H9 (cell line): ENCODE measurements around the gene FHL2. TPM values are rescaled to one million over a fixed set of nuclear protein-coding genes. Genes with fewer than 3 reads are reported as not detected.

Experiments
- DNase-seq: peaks from one replicate; pipeline ENCODE4 v3.0.0-alpha.2; 2017
- H2AFZ ChIP-seq: one replicate; pipeline ENCODE4 v1.6.1; 2013; ENCODE audit warnings: mild to moderate bottlenecking, low read length, control low read depth, moderate library complexity
- H2AK5ac ChIP-seq: 2 replicates; pipeline ENCODE4 v1.6.1; 2013; ENCODE audit warnings: low read length, control low read depth, mixed read lengths; ENCODE audit not compliant: insufficient read length
- H2BK120ac ChIP-seq: one replicate; pipeline ENCODE4 v1.6.1; 2013; ENCODE audit warnings: low read depth, mild to moderate bottlenecking, low read length, control low read depth, inconsistent platforms; ENCODE audit not compliant: poor library complexity, severe bottlenecking
- H2BK12ac ChIP-seq: 2 replicates; pipeline ENCODE4 v1.6.1; 2013; ENCODE audit warnings: low read length, control low read depth, mixed read lengths, low read depth; ENCODE audit not compliant: insufficient read length
- H2BK15ac ChIP-seq: 2 replicates; pipeline ENCODE4 v1.6.1; 2013; ENCODE audit warnings: low read depth, low read length, control low read depth
- H2BK20ac ChIP-seq: one replicate; pipeline ENCODE4 v1.6.1; 2013; ENCODE audit warnings: low read depth, mild to moderate bottlenecking, low read length, control low read depth, inconsistent platforms; ENCODE audit not compliant: poor library complexity, severe bottlenecking
- H2BK5ac ChIP-seq: 2 replicates; pipeline ENCODE4 v1.6.1; 2013; ENCODE audit warnings: low read length, control low read depth, mixed read lengths; ENCODE audit not compliant: insufficient read length
- H3K14ac ChIP-seq: 2 replicates; pipeline ENCODE4 v1.6.1; 2013; ENCODE audit warnings: low read length, control low read depth; ENCODE audit not compliant: insufficient read depth
- H3K18ac ChIP-seq: 2 replicates; pipeline ENCODE4 v1.6.1; 2013; ENCODE audit warnings: low read depth, mild to moderate bottlenecking, mixed read lengths, low read length, control low read depth; ENCODE audit not compliant: insufficient read length
- H3K23ac ChIP-seq: 2 replicates; pipeline ENCODE4 v1.6.1; 2013; ENCODE audit warnings: low read length, control low read depth, mixed read lengths, low read depth; ENCODE audit not compliant: insufficient read length
- H3K23me2 ChIP-seq: 2 replicates; pipeline ENCODE4 v1.6.1; 2013; ENCODE audit warnings: low read depth, mild to moderate bottlenecking, mixed read lengths, low read length, control low read depth; ENCODE audit not compliant: insufficient read length, poor library complexity, severe bottlenecking
- H3K27ac ChIP-seq: 2 replicates; pipeline ENCODE4 v1.5.1; 2013; ENCODE audit warnings: low read length, control low read depth, mixed read lengths, low read depth; ENCODE audit not compliant: insufficient read length
- H3K27me3 ChIP-seq: 2 replicates; pipeline ENCODE4 v1.6.1; 2013; ENCODE audit warnings: low read length, control low read depth, inconsistent platforms; ENCODE audit not compliant: insufficient read depth
- H3K4ac ChIP-seq: 2 replicates; pipeline ENCODE4 v1.6.1; 2013; ENCODE audit warnings: low read depth, mild to moderate bottlenecking, control low read depth, inconsistent platforms, low read length, moderate library complexity
- H3K4me1 ChIP-seq: 2 replicates; pipeline ENCODE4 v1.6.1; 2013; ENCODE audit warnings: low read length, control low read depth, inconsistent platforms; ENCODE audit not compliant: insufficient read depth
- H3K4me2 ChIP-seq: 2 replicates; pipeline ENCODE4 v1.6.1; 2013; ENCODE audit warnings: low read length, control low read depth, mixed read lengths; ENCODE audit not compliant: insufficient read length, insufficient read depth
- H3K56ac ChIP-seq: 2 replicates; pipeline ENCODE4 v1.6.1; 2013; ENCODE audit warnings: low read depth, mild to moderate bottlenecking, mixed read lengths, low read length, control low read depth; ENCODE audit not compliant: insufficient read length
- H3K79me1 ChIP-seq: 2 replicates; pipeline ENCODE4 v1.6.1; 2013; ENCODE audit warnings: low read depth, mild to moderate bottlenecking, moderate library complexity, low read length, control low read depth, inconsistent platforms; ENCODE audit not compliant: insufficient read depth, poor library complexity, severe bottlenecking
- H3K79me2 ChIP-seq: 2 replicates; pipeline ENCODE4 v1.6.1; 2013; ENCODE audit warnings: low read length, control low read depth, inconsistent platforms; ENCODE audit not compliant: insufficient read depth
- H3K9ac ChIP-seq: 2 replicates; pipeline ENCODE4 v1.6.1; 2013; ENCODE audit warnings: low read length, control low read depth, mixed read lengths; ENCODE audit not compliant: insufficient read length; ENCODE audit errors: extremely low read depth
- H3K9me3 ChIP-seq: one replicate; pipeline ENCODE4 v1.6.1; 2013; ENCODE audit warnings: low read depth, low read length, inconsistent platforms; ENCODE audit not compliant: control insufficient read depth
- H3T11ph ChIP-seq: one replicate; pipeline ENCODE4 v1.6.1; 2013; ENCODE audit warnings: mild to moderate bottlenecking, low read length, control low read depth, inconsistent platforms
- H4K20me1 ChIP-seq: one replicate; pipeline ENCODE4 v1.6.1; 2013; ENCODE audit not compliant: control insufficient read depth, insufficient read length, insufficient read depth
- H4K5ac ChIP-seq: 2 replicates; pipeline ENCODE4 v1.6.1; 2013; ENCODE audit warnings: low read depth, mild to moderate bottlenecking, mixed read lengths, low read length, control low read depth; ENCODE audit not compliant: insufficient read length
- H4K8ac ChIP-seq: replicated peaks from 2 replicates; pipeline ENCODE4 v1.6.1; 2013; ENCODE audit warnings: low read length, control low read depth, mixed read lengths, low read depth; ENCODE audit not compliant: insufficient read length
- H4K91ac ChIP-seq: 2 replicates; pipeline ENCODE4 v1.6.1; 2013; ENCODE audit warnings: low read depth, mild to moderate bottlenecking, moderate library complexity, mixed read lengths, low read length, control low read depth; ENCODE audit not compliant: insufficient read length
- H3K27ac Mint-ChIP-seq, 3 experiments: 2 replicates in 2 of 3; 3 replicates in 1 of 3; pipeline ENCODE4 v1.8.0; 2020 to 2021; ENCODE audit warnings: mixed read lengths in 3 of 3, mild to moderate bottlenecking in 1 of 3, moderate library complexity in 1 of 3
- H3K27me3 Mint-ChIP-seq: 2 replicates; pipeline ENCODE4 v1.8.0; 2021; ENCODE audit warnings: low read depth, mild to moderate bottlenecking, moderate library complexity, mixed read lengths
- H3K36me3 Mint-ChIP-seq, 3 experiments: 2 replicates in 2 of 3; 3 replicates in 1 of 3; pipeline ENCODE4 v1.8.0; 2020 to 2021; ENCODE audit warnings: low read depth in 3 of 3, mixed read lengths in 3 of 3; ENCODE audit not compliant: insufficient read depth in 1 of 3
- H3K4me1 Mint-ChIP-seq, 2 experiments: 2 replicates each; pipeline ENCODE4 v1.8.0; 2020; ENCODE audit warnings: mixed read lengths in 2 of 2
- H3K4me3 Mint-ChIP-seq, 2 experiments: 2 replicates in 1 of 2; 3 replicates in 1 of 2; pipeline ENCODE4 v1.8.0; 2020 to 2021; ENCODE audit warnings: mild to moderate bottlenecking in 2 of 2, mixed read lengths in 2 of 2, moderate library complexity in 1 of 2
- H3K9me3 Mint-ChIP-seq, 2 experiments: 2 replicates in 1 of 2; 3 replicates in 1 of 2; pipeline ENCODE4 v1.8.0; 2020; ENCODE audit warnings: mild to moderate bottlenecking in 2 of 2, mixed read lengths in 2 of 2, moderate library complexity in 1 of 2
- CTCF ChIP-seq: fragments of 200-600 bp; sonication (generic); conservative IDR thresholded peaks from 3 replicates; pipeline ENCODE4 v1.8.0; 2021; ENCODE audit warnings: antibody characterized with exemption, mild to moderate bottlenecking
- WGBS: extraction: QIAGEN DNeasy Blood & Tissue Kit; methylation state at CpG from one replicate; pipeline ENCODE4 v1.1.7; 2013; ENCODE audit warnings: missing lambda C conversion rate, low lambda C conversion rate, mixed read lengths; ENCODE audit not compliant: insufficient read length; ENCODE audit errors: extremely low coverage; 5-methylcytosine and 5-hydroxymethylcytosine counted together
- total RNA-seq: library from RNA; stranded (reverse); gene quantifications from 2 replicates; pipeline ENCODE4 v1.2.1, GENCODE V29; 2021

The FHL2 gene
- total RNA-seq, 1 experiment from 2014 or later: 34.9 TPM

GRCh38 chr2:105394951-105395611 lies 3.8 kb downstream of the FHL2 start:
- H4K91ac ChIP-seq: no peak overlapping the region
- H3K9me3 ChIP-seq: no peaks in the 10 kb centered on the region
- peaks cover 16 to 24% of the 10 kb centered on the region in 2 experiments for H3K4me1 Mint-ChIP-seq
- H2BK20ac ChIP-seq: no peak overlapping the region
- no peaks in the 10 kb centered on the region for H3K79me1 ChIP-seq
- no peak overlapping the region for H2AFZ ChIP-seq
- no peak overlapping the region for H3K27ac Mint-ChIP-seq
- H2BK5ac ChIP-seq: no peak overlapping the region
- H3K56ac ChIP-seq: no peak overlapping the region
- H2AK5ac ChIP-seq: no peak overlapping the region
- no peak overlapping the region for H3K23ac ChIP-seq
- H4K8ac ChIP-seq: no peak overlapping the region
- no peak overlapping the region for H3K27ac ChIP-seq
- TF ChIP-seq CTCF: no peak
- H3K23me2 ChIP-seq: peaks cover 3% of the 10 kb centered on the region
- H2BK12ac ChIP-seq: no peak overlapping the region
- no CpG with 5 or more reads among the region's 12 CpGs for WGBS
- DNase-seq: no peak
- H3T11ph ChIP-seq: no peak overlapping the region
- H4K5ac ChIP-seq: no peak overlapping the region
- peaks cover 11% of the 10 kb centered on the region for H3K27me3 Mint-ChIP-seq
- no peak overlapping the region for H3K18ac ChIP-seq
- no peak overlapping the region for H3K4me3 Mint-ChIP-seq
- no peaks in the 10 kb centered on the region for H4K20me1 ChIP-seq
- H3K4ac ChIP-seq: no peak overlapping the region
- no peak overlapping the region for H3K14ac ChIP-seq
- H3K9me3 Mint-ChIP-seq: peaks cover 3 to 7% of the 10 kb centered on the region in 2 experiments; a peak in 4 of 5 replicates
- no peak overlapping the region for H3K4me2 ChIP-seq
- no peaks in the 10 kb centered on the region; the same call in 1 of the 2 replicates for H3K4me1 ChIP-seq
- H3K79me2 ChIP-seq: peaks cover 2% of the 10 kb centered on the region; the same call in 1 of the 2 replicates
- H2BK15ac ChIP-seq: no peak overlapping the region
- H3K36me3 Mint-ChIP-seq: peaks cover 3 to 24% (median 13%) of the 10 kb centered on the region in 3 experiments; a peak in 6 of 7 replicates
- peaks cover 10% of the 10 kb centered on the region; the same call in 1 of the 2 replicates for H3K27me3 ChIP-seq
- no peak overlapping the region for H2BK120ac ChIP-seq
- H3K9ac ChIP-seq: no peak overlapping the region
